Measurements from ENCODE around the gene LRWD1. TPM values are rescaled to one million over a fixed set of nuclear protein-coding genes. Genes with fewer than 3 reads are reported as not detected.
"Not testable (repeated sequence)": the region's sequence is repeated elsewhere in the genome, so short reads cannot be mapped to it uniquely, and the experiment has no call there.

The LRWD1 gene
- polyA plus RNA-seq, 1 of the 3 experiments (the other 2 are of a cell fraction), result 53.2 TPM

- no peaks in the 10 kb centered on the region for H3K9me3 ChIP-seq
- peaks cover 9 to 10% of the 10 kb centered on the region in 2 experiments; a peak in 3 of 4 replicates for H3K4me1 ChIP-seq (ENCODE audit: control insufficient read depth in 1 of 2, insufficient read depth in 2 of 2, low read depth in 1 of 2, low read length in 1 of 2)
- ChIA-PET CTCF (interaction anchor here (5.5 kb wide), 1 partner anchor 49 kb away, joined by 36 read pairs; no protein-coding TSS in a partner anchor), POLR2A (interaction anchor here (1.0 kb wide), 1 partner anchor 167 kb away, joined by 3 read pairs; the partner anchor contains the start of gene SH2B2)
- H3K27me3 ChIP-seq (ENCODE audit: insufficient read depth), result no peaks in the 10 kb centered on the region
- H3K4me2 ChIP-seq, result no peak overlapping the region
- peaks cover 9 to 23% of the 10 kb centered on the region in 2 experiments for H3K36me3 ChIP-seq (replicated peaks in 1 of 2; ENCODE audit: control insufficient read depth in 1 of 2, insufficient read depth in 2 of 2, low read length in 1 of 2)
- no peaks in the 10 kb centered on the region; the same call in 1 of the 2 replicates for H3K79me2 ChIP-seq (ENCODE audit: insufficient read depth)
- H2AFZ ChIP-seq (ENCODE audit: low read depth), result no peak overlapping the region
- H3K4me3 ChIP-seq (ENCODE audit: low read depth in 2 of 2, low read length in 1 of 2), result no peak overlapping the region
- DNase-seq, result no peak
- WGBS (ENCODE audit: low lambda C conversion rate), result 93% methylated on average over 7 of the region's 7 CpGs
- 0 out of 2 replicates have a peak, but pooled peaks cover 9% of the 10 kb centered on the region for H4K20me1 ChIP-seq (ENCODE audit: insufficient read depth)
- H3K27ac ChIP-seq (ENCODE audit: low read depth in 2 of 2, low read length in 1 of 2), result no peak overlapping the region
- H3F3A ChIP-seq (replicated peaks; ENCODE audit: insufficient read depth), result peaks cover 32% of the 10 kb centered on the region
- TF ChIP-seq TEAD4 (IDR thresholded peaks at IDR 0.05; ENCODE audit: borderline replicate concordance, insufficient read depth) (no peak), SMC3 (IDR thresholded peaks at IDR 0.05; ENCODE audit: low read depth, low read length) (no peak), RCOR1 (IDR thresholded peaks at IDR 0.05; ENCODE audit: low read length) (no peak), EP300 (IDR thresholded peaks at IDR 0.05; ENCODE audit: borderline replicate concordance in 1 of 2, low read depth in 1 of 2, low read length in 1 of 2) (no peak), JUND (IDR thresholded peaks at IDR 0.05) (no peak), YY1 (IDR thresholded peaks at IDR 0.05; ENCODE audit: low read depth) (no peak)
- H3K9me2 ChIP-seq, result no peaks in the 10 kb centered on the region
- H3K9ac ChIP-seq, result no peak overlapping the region
Observed at GRCh38 chr7:102453319-102453718, 11.5 kb upstream of the LRWD1 start.

DNA sequence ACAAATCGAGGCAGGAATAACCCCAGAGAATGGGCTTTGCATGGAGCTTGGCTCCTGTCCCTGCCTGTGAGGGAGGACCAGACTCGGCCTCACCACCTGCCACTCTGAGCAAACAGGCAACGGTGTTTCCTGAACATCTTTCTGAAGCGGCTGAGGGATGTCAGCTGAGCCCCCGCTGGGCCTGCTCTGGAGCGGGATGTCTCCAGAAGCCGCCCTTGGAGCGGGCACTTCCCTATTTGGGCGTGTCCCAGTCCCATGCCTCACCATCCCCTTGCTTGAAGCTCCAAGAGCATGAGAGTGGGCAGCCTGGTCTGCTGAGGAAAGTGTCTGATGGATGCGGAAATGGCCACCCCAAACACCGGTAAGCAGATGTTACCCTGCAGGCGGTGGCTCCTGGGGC, 10.3 kb upstream of the LRWD1 start:
- peaks cover 9 to 10% of the 10 kb centered on the region in 2 experiments; a peak in 3 of 4 replicates for H3K4me1 ChIP-seq (ENCODE audit: control insufficient read depth in 1 of 2, insufficient read depth in 2 of 2, low read depth in 1 of 2, low read length in 1 of 2)
- no peak overlapping the region for H3K9ac ChIP-seq
- H3F3A ChIP-seq (replicated peaks; ENCODE audit: insufficient read depth), result peaks cover 32% of the 10 kb centered on the region
- H3K79me2 ChIP-seq (ENCODE audit: insufficient read depth), result no peaks in the 10 kb centered on the region
- no peaks in the 10 kb centered on the region for H3K27me3 ChIP-seq (ENCODE audit: insufficient read depth)
- ChIA-PET POLR2A (interaction anchor here (1.0 to 2.6 kb wide), 2 partner anchors 10 to 168 kb away, joined by 3 to 12 read pairs; partner anchors contain the start of genes ALKBH4, LRWD1 and SH2B2), CTCF (interaction anchor here (0.9 to 1.2 kb wide), 3 partner anchors 10 to 50 kb away, joined by 3 to 7 read pairs (median 4); partner anchors contain the start of gene ALKBH4)
- H4K20me1 ChIP-seq (ENCODE audit: insufficient read depth), result 0 out of 2 replicates have a peak, but pooled peaks cover 9% of the 10 kb centered on the region
- WGBS (ENCODE audit: low lambda C conversion rate), result 90% methylated on average over 11 of the region's 12 CpGs
- no peak overlapping the region for H2AFZ ChIP-seq (ENCODE audit: low read depth)
- H3K9me2 ChIP-seq, result no peaks in the 10 kb centered on the region
- no peak for TF ChIP-seq EP300 (IDR thresholded peaks at IDR 0.05; ENCODE audit: borderline replicate concordance in 1 of 2, low read depth in 1 of 2, low read length in 1 of 2)
- no peaks in the 10 kb centered on the region for H3K9me3 ChIP-seq
- H3K4me2 ChIP-seq, result no peak overlapping the region
- no peak overlapping the region for H3K4me3 ChIP-seq (ENCODE audit: low read depth in 2 of 2, low read length in 1 of 2)
- H3K36me3 ChIP-seq (replicated peaks in 1 of 2; ENCODE audit: control insufficient read depth in 1 of 2, insufficient read depth in 2 of 2, low read length in 1 of 2), result peaks cover 9 to 19% of the 10 kb centered on the region in 2 experiments
- H3K27ac ChIP-seq (ENCODE audit: low read depth in 2 of 2, low read length in 1 of 2), result no peak overlapping the region
- no peak for DNase-seq

- not testable (repeated sequence) for H4K20me1 ChIP-seq (ENCODE audit: insufficient read depth); H3K79me2 ChIP-seq (ENCODE audit: insufficient read depth); DNase-seq; H3K4me3 ChIP-seq (ENCODE audit: low read depth in 2 of 2, low read length in 1 of 2); H2AFZ ChIP-seq (ENCODE audit: low read depth); H3K4me1 ChIP-seq (ENCODE audit: control insufficient read depth in 1 of 2, insufficient read depth in 2 of 2, low read depth in 1 of 2, low read length in 1 of 2); H3K4me2 ChIP-seq; H3K9ac ChIP-seq; H3K27ac ChIP-seq (ENCODE audit: low read depth in 2 of 2, low read length in 1 of 2); H3K9me3 ChIP-seq; H3K27me3 ChIP-seq (ENCODE audit: insufficient read depth); H3K9me2 ChIP-seq
- H3F3A ChIP-seq (replicated peaks; ENCODE audit: insufficient read depth), result peaks cover 29% of the 10 kb centered on the region
- 95% methylated on average over 10 of the region's 10 CpGs for whole genome bisulfite sequencing (ENCODE audit: low lambda C conversion rate)
- ChIA-PET POLR2A (interaction anchor here (2.6 kb wide), 1 partner anchor 10 kb away, joined by 12 read pairs; the partner anchor contains the start of genes ALKBH4 and LRWD1), CTCF (interaction anchor here (0.9 to 1.2 kb wide), 3 partner anchors 9 to 51 kb away, joined by 3 to 7 read pairs (median 4); partner anchors contain the start of gene ALKBH4)
- peaks cover 9 to 19% of the 10 kb centered on the region in 2 experiments for H3K36me3 ChIP-seq (replicated peaks in 1 of 2; ENCODE audit: control insufficient read depth in 1 of 2, insufficient read depth in 2 of 2, low read length in 1 of 2)
Observed at GRCh38 chr7:102454932-102455331, 9.9 kb upstream of the LRWD1 start.
